HG03066 (cell line): ENCODE results near the gene MRRF.
"Not testable (repeated sequence)": the region's sequence is repeated elsewhere in the genome, so short reads cannot be mapped to it uniquely, and the experiment has no call there.

Source experiments
- ATAC-seq: cut with Tn5 transposase; IDR thresholded peaks from one replicate; pipeline ENCODE4 v1.9.1; 2021; ENCODE audit warnings: low read depth; ENCODE audit not compliant: unreplicated experiment

The MRRF gene

DNA sequence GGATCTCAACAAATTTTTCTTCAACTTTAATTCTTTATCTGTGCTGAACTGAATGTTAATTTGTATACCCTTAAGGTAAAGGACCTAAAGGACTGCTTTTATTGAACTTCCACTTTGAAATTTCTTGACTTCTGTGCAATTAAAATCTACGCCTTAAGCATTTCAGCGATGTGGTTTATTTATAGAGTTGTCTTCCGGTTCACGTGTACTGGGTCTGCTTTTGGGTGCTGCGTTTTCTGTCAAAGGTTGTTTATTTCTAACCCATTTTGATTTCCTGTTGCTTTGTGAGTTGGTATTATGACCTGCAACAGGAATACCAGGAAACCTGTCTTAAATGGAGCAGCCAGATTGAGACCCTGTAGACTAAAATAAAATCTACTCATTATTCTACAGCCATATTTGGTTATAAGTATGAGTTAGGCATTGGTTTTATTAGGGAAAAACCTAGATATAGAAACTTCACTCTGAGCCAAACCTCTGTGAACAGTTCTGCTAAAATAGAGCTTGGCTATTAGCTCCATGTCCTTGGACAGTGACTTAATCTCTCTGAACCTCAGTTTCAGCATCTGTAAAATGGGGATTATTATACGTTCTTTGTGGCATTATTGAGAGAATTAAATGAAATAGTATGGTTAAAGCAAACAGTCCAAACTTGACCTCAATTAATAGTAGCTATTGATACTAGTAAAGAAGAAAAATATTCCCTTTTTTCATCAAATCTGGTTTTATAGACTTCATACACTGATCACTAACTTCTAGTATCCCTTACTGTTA, 3.5 kb downstream of the MRRF start:
- no peak for ATAC-seq

DNA sequence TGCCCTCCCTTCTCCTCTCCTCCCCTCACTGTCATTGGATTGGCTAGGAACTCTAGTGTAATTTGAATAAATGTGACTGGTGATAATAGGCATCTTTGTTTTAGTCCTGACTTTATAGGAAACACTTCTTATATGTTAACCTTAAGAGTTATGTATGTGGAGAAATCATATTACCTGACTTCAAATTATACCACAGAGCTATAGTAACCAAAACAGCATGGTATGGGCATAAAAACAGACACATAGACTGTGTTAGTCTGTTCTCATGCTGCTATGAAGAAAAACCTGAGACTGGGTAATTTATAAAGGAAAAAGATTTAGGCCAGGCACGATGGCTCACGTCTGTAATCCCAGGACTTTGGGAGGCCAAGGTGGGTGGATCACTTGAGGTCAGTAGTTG, 9.4 kb downstream of the MRRF start:
- no peak for ATAC-seq

DNA sequence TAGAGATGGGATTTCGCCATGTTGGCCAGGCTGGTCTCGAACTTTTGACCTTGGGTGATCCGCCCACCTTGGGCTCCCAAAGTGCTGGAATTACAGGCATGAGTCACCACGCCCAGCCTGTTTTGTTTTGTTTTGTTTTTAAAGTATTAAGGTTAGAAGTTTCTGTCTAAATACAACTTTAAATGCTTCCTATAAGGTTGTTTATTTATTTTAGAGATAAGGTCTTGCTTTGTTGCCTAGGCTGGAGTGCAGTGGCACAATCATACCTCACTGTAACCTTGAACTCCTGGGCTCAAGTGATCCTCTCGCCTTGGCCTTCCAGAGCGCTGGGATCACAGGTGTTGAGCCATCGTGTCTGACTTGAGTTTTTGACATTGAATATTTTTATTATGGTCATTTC, 11.4 kb downstream of the MRRF start:
- ATAC-seq = no peak

GRCh38 chr9:122277285-122277897, 12.7 kb downstream of the MRRF start:
- ATAC-seq = no peak

GRCh38 chr9:122281368-122281767, 16.7 kb downstream of the MRRF start:
- ATAC-seq = no peak

GRCh38 chr9:122286764-122287163, 22.1 kb downstream of the MRRF start:
- no peak for ATAC-seq

DNA sequence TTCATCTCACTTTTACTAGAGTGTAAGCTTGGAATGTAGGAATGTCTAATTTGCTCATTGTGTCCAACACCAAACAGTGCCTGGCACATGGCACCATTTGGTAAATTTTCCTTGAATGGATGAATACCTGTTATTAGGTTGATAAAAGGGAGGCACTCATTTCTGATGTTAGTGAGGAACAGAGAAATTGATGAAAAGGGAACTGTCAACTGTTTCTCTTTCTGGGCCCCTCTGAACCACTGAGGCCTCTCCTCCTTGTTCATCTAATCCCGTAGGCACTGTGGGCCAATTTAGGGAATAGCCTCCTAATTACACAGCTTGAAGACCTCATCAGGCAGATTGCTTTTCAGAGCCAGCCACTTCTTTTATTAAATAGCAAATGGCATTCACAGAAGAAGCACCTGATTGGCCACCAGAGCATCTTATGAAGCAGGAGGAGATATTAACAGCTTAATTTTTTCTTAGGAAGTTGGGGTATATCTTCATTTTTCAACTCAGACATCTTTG, 22.6 kb downstream of the MRRF start:
- ATAC-seq = no peak

DNA sequence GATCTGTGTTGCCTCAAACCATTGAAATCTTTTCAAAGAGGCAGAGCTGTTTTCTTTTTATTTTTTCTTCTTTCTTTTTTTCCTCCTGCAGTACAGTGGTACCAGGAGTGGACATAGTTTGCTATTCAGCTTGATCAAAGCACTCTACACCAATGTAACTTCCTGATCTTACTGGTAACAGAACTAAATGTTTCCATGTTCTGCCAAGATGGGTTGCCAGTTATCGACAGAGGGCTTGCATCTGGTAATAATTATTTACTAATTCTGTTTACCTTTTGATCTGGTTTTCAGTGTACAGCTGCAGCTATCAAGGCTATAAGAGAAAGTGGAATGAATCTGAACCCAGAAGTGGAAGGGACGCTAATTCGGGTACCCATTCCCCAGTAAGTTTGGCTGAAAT, 26.8 kb downstream of the MRRF start:
- ATAC-seq = no peak

DNA sequence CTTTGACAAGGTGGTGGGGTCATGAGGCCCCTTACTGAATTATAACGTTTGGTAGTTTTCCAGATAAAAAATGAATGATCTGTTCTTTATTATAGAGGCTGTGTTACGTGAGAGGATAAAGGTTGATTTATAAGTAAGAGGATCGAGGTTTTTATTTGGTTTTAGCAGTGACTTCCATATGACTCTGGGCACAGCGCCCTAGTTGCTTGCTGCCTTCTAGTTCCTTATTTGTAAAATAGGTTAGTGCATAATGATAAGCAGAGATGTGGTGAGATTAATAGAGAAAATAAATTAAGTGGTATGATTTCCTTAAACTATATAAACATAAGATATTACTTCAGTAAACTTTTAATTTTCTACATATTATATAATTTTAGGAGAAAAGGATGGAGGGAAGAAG, 29.8 kb downstream of the MRRF start:
- ATAC-seq = no peak

- no peak for ATAC-seq
Observed at GRCh38 chr9:122297512-122297911, 32.8 kb downstream of the MRRF start.

GRCh38 chr9:122302237-122303093, 37.8 kb downstream of the MRRF start:
- no peak for ATAC-seq

- no peak for ATAC-seq
Observed at GRCh38 chr9:122307061-122307460, 42.4 kb downstream of the MRRF start.

GRCh38 chr9:122307925-122308324, 43.2 kb downstream of the MRRF start:
- no peak for ATAC-seq

- ATAC-seq = no peak
Observed at GRCh38 chr9:122309861-122310260, 45.2 kb downstream of the MRRF start.

- no peak for ATAC-seq
Observed at GRCh38 chr9:122314165-122314564, 49.5 kb downstream of the MRRF start.

GRCh38 chr9:122315534-122315933, 50.9 kb downstream of the MRRF start:
- ATAC-seq = no peak

DNA sequence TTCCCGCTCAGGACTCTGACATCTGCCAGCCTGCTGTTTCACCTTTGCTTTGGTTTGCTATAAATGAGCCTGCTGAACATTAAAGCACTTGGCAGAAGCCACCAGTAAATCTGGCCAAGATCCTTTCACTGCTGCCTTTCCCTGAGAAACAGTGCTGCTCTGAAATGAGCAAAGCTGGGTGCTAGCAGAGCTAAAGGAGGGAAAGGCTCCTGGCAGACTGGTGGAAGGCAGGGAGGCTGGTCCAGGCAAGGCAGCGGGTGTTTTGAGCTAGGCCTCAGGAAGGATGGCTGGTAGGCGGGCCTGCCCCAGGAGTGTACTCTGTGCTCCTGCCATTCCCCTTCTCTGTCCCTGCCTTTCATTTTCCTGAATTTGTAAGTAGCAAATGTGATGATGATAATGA, 53.6 kb downstream of the MRRF start:
- no peak for ATAC-seq

- no peak for ATAC-seq
Observed at GRCh38 chr9:122320413-122320881, 55.8 kb downstream of the MRRF start.

GRCh38 chr9:122322553-122322952, 57.9 kb downstream of the MRRF start:
- no peak for ATAC-seq

DNA sequence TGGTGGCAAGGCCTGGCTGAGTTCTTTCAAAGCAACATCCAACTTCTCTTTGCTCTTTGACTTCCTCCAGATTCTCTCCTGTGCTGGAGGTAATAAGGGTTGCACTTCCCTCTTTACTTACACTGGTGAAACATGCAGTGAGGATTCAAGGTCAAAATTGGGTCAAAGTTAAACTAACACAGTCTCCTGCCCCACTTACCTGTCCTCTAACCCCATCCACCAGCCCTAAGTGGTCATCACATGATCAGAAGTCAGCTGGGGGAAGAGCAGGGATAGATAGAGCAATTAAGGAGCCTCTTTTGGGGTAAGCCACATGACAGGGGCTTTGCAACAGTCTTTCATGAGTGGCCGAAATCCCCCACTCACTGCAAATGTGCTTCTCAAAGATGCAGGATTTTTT, 60.0 kb downstream of the MRRF start:
- not testable (repeated sequence) for ATAC-seq

DNA sequence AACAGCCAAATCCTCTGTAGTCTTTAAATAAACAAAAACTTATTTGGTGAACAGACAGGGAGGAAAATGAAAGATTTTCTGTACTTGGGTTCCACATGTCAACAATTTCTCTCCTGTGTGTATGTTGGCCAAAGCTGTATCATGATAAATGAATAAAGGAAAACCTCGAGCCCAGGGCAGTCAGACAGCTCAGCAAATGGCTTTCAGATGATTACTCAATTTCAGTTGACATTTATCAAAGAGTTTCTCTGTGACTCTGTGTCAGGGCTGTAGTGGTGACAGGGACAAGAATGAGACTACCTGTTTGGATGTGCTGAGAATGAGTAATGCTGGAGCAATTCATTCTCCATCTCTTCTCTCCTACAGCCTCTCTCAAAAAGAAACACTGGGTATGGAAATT, 60.4 kb downstream of the MRRF start:
- ATAC-seq = no peak
